Body of pancreas (tissue), 4 donors: ENCODE data around the gene FZD2. TPM values are rescaled to one million over a fixed set of nuclear protein-coding genes. Genes with fewer than 3 reads are reported as not detected.
"Not testable (repeated sequence)": the region's sequence is repeated elsewhere in the genome, so short reads cannot be mapped to it uniquely, and the experiment has no call there.

Source experiments
- ATAC-seq: fragments of 150-250 bp; one replicate; pipeline ENCODE4 v1.9.1; 2016
- DNase-seq, 4 donors: peaks; one replicate each; pipeline ENCODE4 v3.0.0-alpha.2; 2019
- H3K27ac ChIP-seq, 4 donors: fragments of 200-600 bp; sonication (generic); 1 replicate in 3 of 4; 2 replicates in 1 of 4; pipeline versions ENCODE4 v1.5.1 to v1.6.1; 2016 to 2019; ENCODE audit warnings: mild to moderate bottlenecking in 1 of 4, mixed read lengths in 1 of 4, moderate library complexity in 1 of 4
- H3K27me3 ChIP-seq, 2 donors: fragments of 200-600 bp; sonication (generic); one replicate each; pipeline ENCODE4 v1.6.0; 2016; ENCODE audit warnings: mild to moderate bottlenecking in 1 of 2
- H3K36me3 ChIP-seq, 2 donors: fragments of 200-600 bp; sonication (generic); replicated peaks in 1 of 2; 2 replicates each; pipeline ENCODE4 v1.5.1; 2016; ENCODE audit warnings: low read depth in 2 of 2; ENCODE audit not compliant: insufficient read depth in 1 of 2
- H3K4me1 ChIP-seq: fragments of 200-600 bp; sonication (generic); one replicate; pipeline ENCODE4 v1.6.0; 2016
- H3K4me3 ChIP-seq, 2 donors: fragments of 200-600 bp; sonication (generic); 1 replicate in 1 of 2; 2 replicates in 1 of 2; pipeline ENCODE4 v1.5.1; 2016 to 2019
- H3K9me3 ChIP-seq, 3 donors: fragments of 200-600 bp; sonication (generic); 1 replicate in 2 of 3; 2 replicates in 1 of 3; pipeline ENCODE4 v1.5.1; 2016
- CTCF ChIP-seq, 7 experiments: fragments of 450-650 bp in 4 of 7; fragments of 200-600 bp in 3 of 7; sonication (generic) in 3 of 7; IDR thresholded peaks; one replicate each; pipeline ENCODE4 v1.5.1; 2016 to 2019; ENCODE audit warnings: antibody characterized with exemption in 7 of 7
- POLR2A ChIP-seq, 3 donors: fragments of 450-650 bp; IDR thresholded peaks; one replicate each; pipeline ENCODE4 v1.6.1; 2016; ENCODE audit warnings: antibody characterized with exemption in 3 of 3, mild to moderate bottlenecking in 2 of 3
- WGBS, 2 donors: methylation state at CpG; one replicate each; pipeline ENCODE4 v1.1.5; 2017; 5-methylcytosine and 5-hydroxymethylcytosine counted together
- intact Hi-C: fragments of 100-400 bp; cut with DNase I; formaldehyde crosslinking; loops from one replicate; pipeline ENCODE4 v1.15.1; 2023
- total RNA-seq, 2 donors: library from RNA; depleted of rRNA; stranded (reverse); fragments of >200 nt; gene quantifications; one replicate each; pipeline ENCODE4 v1.1.0, GENCODE V29; 2016

Gene FZD2
- under 1 TPM in 1 of 2 donors, not detected in 1; 0.52 TPM for total RNA-seq

GRCh38 chr17:44556832-44557606 is at the start of gene FZD2:
FZD2 (plus strand) TSS chr17:44557484; CDS start chr17:44557689, 205 bp downstream.
- Histone ChIP-seq H3K9me3 (no peaks in the 10 kb centered on the region), H3K27me3 (no peaks in the 10 kb centered on the region), H3K36me3 (no peaks in the 10 kb centered on the region), H3K27ac (peak within 1 kb of the TSS in 3 of 4 donors; percentile 14 to 72 (median 25)), H3K4me1 (peaks cover 11% of the 10 kb centered on the region), H3K4me3 (peak within 1 kb of the TSS; percentile 27 to 70)
- intact Hi-C loops, result no loop called here
- ATAC-seq (peak; percentile 93), DNase-seq (peak; percentile 75 to 92 (median 82))
- TF ChIP-seq POLR2A (IDR thresholded peaks at IDR 0.05) (peak in 2 of 3 donors; percentile 49 to 50), CTCF (IDR thresholded peaks at IDR 0.05) (no peak)
- 1% methylated on average over 37 to 40 of the region's 49 CpGs for WGBS, 2 donors

GRCh38 chr17:44511241-44512134 is 45.8 kb upstream of the FZD2 start:
- H3K4me3 ChIP-seq, H3K4me1 ChIP-seq, H3K27ac ChIP-seq, H3K9me3 ChIP-seq, H3K27me3 ChIP-seq, DNase-seq, H3K36me3 ChIP-seq, ATAC-seq, intact Hi-C loops: not testable (repeated sequence)
- 33 to 37% methylated on average over 14 of the region's 14 CpGs for WGBS, 2 donors

- intact Hi-C loops, result no loop called here
Observed at GRCh38 chr17:44518032-44518431, 39.3 kb upstream of the FZD2 start.

GRCh38 chr17:44522883-44523671 is 34.2 kb upstream of the FZD2 start:
- ATAC-seq, result peak; percentile 75
- TF ChIP-seq POLR2A (IDR thresholded peaks at IDR 0.05) (no peak), CTCF (IDR thresholded peaks at IDR 0.05) (peak; percentile 27 to 66 (median 42))
- intact Hi-C loops, result no loop called here

More at GRCh38 chr17:44518032-44518431, 39.3 kb upstream of the FZD2 start:
- no peak overlapping the region for H3K4me3 ChIP-seq
- no peaks in the 10 kb centered on the region for H3K4me1 ChIP-seq
- 43 to 53% methylated on average over 3 of the region's 3 CpGs for WGBS, 2 donors
- no peaks in the 10 kb centered on the region for H3K36me3 ChIP-seq
- H3K9me3 ChIP-seq, result no peaks in the 10 kb centered on the region
- no peaks in the 10 kb centered on the region for H3K27me3 ChIP-seq
- DNase-seq (no peak), ATAC-seq (no peak)
- TF ChIP-seq CTCF (IDR thresholded peaks at IDR 0.05), result no peak
- TF ChIP-seq POLR2A (IDR thresholded peaks at IDR 0.05), result no peak
- no peak overlapping the region for H3K27ac ChIP-seq

More at GRCh38 chr17:44522883-44523671, 34.2 kb upstream of the FZD2 start:
- H3K9me3 ChIP-seq, result no peaks in the 10 kb centered on the region
- DNase-seq, result peak; percentile 59 to 86 (median 80)
- H3K4me1 ChIP-seq, result no peaks in the 10 kb centered on the region
- WGBS, 2 donors, result 42 to 47% methylated on average over 9 to 14 of the region's 14 CpGs
- H3K4me3 ChIP-seq, result no peak overlapping the region
- H3K27me3 ChIP-seq, result no peaks in the 10 kb centered on the region
- no peak overlapping the region for H3K27ac ChIP-seq
- H3K36me3 ChIP-seq, result no peaks in the 10 kb centered on the region
